Ovary (tissue), 3 donors: ENCODE results near the gene ATP5MC3.

Experiments
- CTCF ChIP-seq, 3 donors: fragments of 450-650 bp in 2 of 3; fragments of 200-600 bp in 1 of 3; IDR thresholded peaks; one replicate each; pipeline versions ENCODE4 v1.5.1 to v1.8.0; 2016 to 2022; ENCODE audit warnings: antibody characterized with exemption in 3 of 3, mild to moderate bottlenecking in 1 of 3
- EP300 ChIP-seq: sonication (generic); formaldehyde crosslinking; IDR thresholded peaks from one replicate; pipeline ENCODE4 v1.6.1; 2017; ENCODE audit warnings: antibody characterized with exemption
- donor health status: DM: no; HTN: no; CAD: no.

DNA sequence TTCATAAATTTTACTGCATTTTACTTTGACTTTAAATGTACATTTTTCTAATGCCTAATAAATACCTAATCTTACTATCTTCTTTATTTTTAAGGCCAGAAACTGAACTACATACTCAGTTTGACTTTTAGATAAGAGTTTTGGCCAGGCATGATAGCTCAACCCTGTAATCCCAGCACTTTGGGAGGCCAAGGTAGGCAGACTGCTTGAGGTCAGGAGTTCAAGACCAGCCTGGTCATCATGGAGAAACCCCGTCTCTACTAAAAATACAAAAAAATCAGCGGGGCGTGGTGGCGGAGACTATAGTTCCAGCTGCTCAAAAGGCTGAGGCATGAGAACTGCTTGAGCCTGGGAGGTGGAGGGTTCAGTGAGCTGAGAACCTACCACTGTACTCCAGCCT lies 22.6 kb downstream of the ATP5MC3 start:
- no peak for TF ChIP-seq CTCF (IDR thresholded peaks at IDR 0.05)
- no peak for TF ChIP-seq EP300
